HepG2 (cell line): Measurements from ENCODE around the gene APBA1. TPM values are rescaled to one million over a fixed set of nuclear protein-coding genes. Genes with fewer than 3 reads are reported as not detected.

Experiments
- BCL6 ChIP-seq: IDR thresholded peaks from 2 replicates; pipeline ENCODE4 v1.6.1; 2016; ENCODE audit warnings: missing genetic modification reagents, missing compliant biosample characterization
- FOXA3 ChIP-seq: IDR thresholded peaks from 2 replicates; pipeline ENCODE4 v1.6.1; 2016; ENCODE audit warnings: missing genetic modification reagents, missing compliant biosample characterization
- IKZF1 ChIP-seq: fragments of 450-650 bp; IDR thresholded peaks from 2 replicates; pipeline ENCODE4 v1.7.1; 2016
- IRF2 ChIP-seq: IDR thresholded peaks from 2 replicates; pipeline ENCODE4 v1.6.1; 2018; ENCODE audit warnings: missing genetic modification reagents, missing compliant biosample characterization
- KAT2B ChIP-seq: fragments of 150-350 bp; IDR thresholded peaks from 2 replicates; pipeline ENCODE4 v1.6.1; 2014; ENCODE audit warnings: low read depth, low read length, borderline replicate concordance
- KLF6 ChIP-seq: IDR thresholded peaks from 2 replicates; pipeline ENCODE4 v1.8.0; 2016; ENCODE audit warnings: missing biosample characterization, missing genetic modification reagents
- MIXL1 ChIP-seq: IDR thresholded peaks from 2 replicates; pipeline ENCODE4 v1.6.1; 2016
- NCOA2 ChIP-seq: sonication (generic); formaldehyde crosslinking; IDR thresholded peaks from 2 replicates; pipeline ENCODE4 v1.8.0; 2022; ENCODE audit warnings: inconsistent platforms
- NCOR1 ChIP-seq: fragments of 200-600 bp; sonication (generic); IDR thresholded peaks from 2 replicates; pipeline ENCODE4 v1.7.0; 2017; ENCODE audit warnings: antibody characterized with exemption, low read length, borderline replicate concordance
- NR1H2 ChIP-seq: sonication (generic); formaldehyde crosslinking; IDR thresholded peaks from 2 replicates; pipeline ENCODE4 v1.8.1; 2022; ENCODE audit warnings: low read depth, missing genetic modification reagents, borderline replicate concordance
- NRL ChIP-seq: sonication (generic); formaldehyde crosslinking; IDR thresholded peaks from 2 replicates; pipeline ENCODE4 v1.5.0; 2020; ENCODE audit warnings: missing genetic modification reagents, mild to moderate bottlenecking, moderate library complexity, borderline replicate concordance
- ONECUT2 ChIP-seq: sonication (generic); formaldehyde crosslinking; IDR thresholded peaks from 2 replicates; pipeline ENCODE4 v1.4.0; 2020; ENCODE audit warnings: missing genetic modification reagents
- PITX1 ChIP-seq: sonication (generic); formaldehyde crosslinking; IDR thresholded peaks from 2 replicates; pipeline ENCODE4 v1.5.1; 2020; ENCODE audit warnings: mild to moderate bottlenecking, missing genetic modification reagents
- RARA ChIP-seq: IDR thresholded peaks from 2 replicates; pipeline ENCODE4 v1.6.1; 2016; ENCODE audit warnings: missing genetic modification reagents, missing compliant biosample characterization
- SOX6 ChIP-seq, 2 experiments: fragments of 450-650 bp in 1 of 2; sonication (generic) in 1 of 2; formaldehyde crosslinking in 1 of 2; IDR thresholded peaks; 2 replicates each; pipeline versions ENCODE4 v1.4.0 to v1.6.1; 2017 to 2020; ENCODE audit warnings: antibody characterized with exemption in 1 of 2, mild to moderate bottlenecking in 1 of 2, missing genetic modification reagents in 1 of 2
- ZEB1 ChIP-seq: IDR thresholded peaks from 2 replicates; pipeline ENCODE4 v1.6.1; 2012; ENCODE audit warnings: mild to moderate bottlenecking, low read depth, inconsistent platforms; ENCODE audit not compliant: insufficient replicate concordance
- ZMYM4 ChIP-seq: sonication (generic); formaldehyde crosslinking; IDR thresholded peaks from 2 replicates; pipeline ENCODE4 v1.8.1; 2023; ENCODE audit warnings: mild to moderate bottlenecking, missing genetic modification reagents
- ZNF292 ChIP-seq: sonication (generic); formaldehyde crosslinking; IDR thresholded peaks from 2 replicates; pipeline ENCODE4 v1.8.1; 2022; ENCODE audit warnings: mild to moderate bottlenecking, low read depth, missing genetic modification reagents, borderline replicate concordance
- polyA plus RNA-seq, 8 experiments: library from polyadenylated mRNA; depleted of rRNA in 3 of 8; stranded (reverse) in 7 of 8; unstranded in 1 of 8; fragments of >200 nt; fragmentation: Illumina TruSeq in 4 of 8; extraction: Trizol in 4 of 8; gene quantifications; 2 replicates each; pipeline versions ENCODE4 v1.2.1 to v1.2.3, GENCODE V29; 2011 to 2016; ENCODE audit warnings: low read depth in 4 of 8, missing spikeins in 1 of 8, mixed read lengths in 1 of 8; ENCODE audit not compliant: insufficient read depth in 1 of 8
- total RNA-seq, 5 experiments: library from RNA; depleted of rRNA; stranded (reverse); fragments of >200 nt; fragmentation: Illumina TruSeq; extraction: Trizol; gene quantifications; 2 replicates each; pipeline ENCODE4 v1.2.3, GENCODE V29; 2016; ENCODE audit warnings: low read depth in 1 of 5
- TF ChIP-seq, protein P1 (sequence below): IDR thresholded peaks from 2 replicates; pipeline ENCODE4 v1.4.0; 2020; ENCODE audit warnings: mild to moderate bottlenecking, missing genetic modification reagents
- TF ChIP-seq, protein P2 (sequence below): IDR thresholded peaks from 2 replicates; pipeline ENCODE4 v1.6.1; 2016; ENCODE audit warnings: low read depth
- TF ChIP-seq, protein P3 (sequence below): sonication (generic); formaldehyde crosslinking; IDR thresholded peaks from 2 replicates; pipeline ENCODE4 v1.8.1; 2023; ENCODE audit warnings: mild to moderate bottlenecking, missing genetic modification reagents, borderline replicate concordance
- TF ChIP-seq, protein P4 (sequence below): fragments of 450-650 bp; IDR thresholded peaks from 2 replicates; pipeline ENCODE4 v1.6.1; 2017

The APBA1 gene
- total and polyA plus RNA-seq, 2 of the 13 experiments (the other 11 are each of a cell fraction or from before 2014, with no cell fraction given), result 0.15 TPM; not detected in 1

DNA sequence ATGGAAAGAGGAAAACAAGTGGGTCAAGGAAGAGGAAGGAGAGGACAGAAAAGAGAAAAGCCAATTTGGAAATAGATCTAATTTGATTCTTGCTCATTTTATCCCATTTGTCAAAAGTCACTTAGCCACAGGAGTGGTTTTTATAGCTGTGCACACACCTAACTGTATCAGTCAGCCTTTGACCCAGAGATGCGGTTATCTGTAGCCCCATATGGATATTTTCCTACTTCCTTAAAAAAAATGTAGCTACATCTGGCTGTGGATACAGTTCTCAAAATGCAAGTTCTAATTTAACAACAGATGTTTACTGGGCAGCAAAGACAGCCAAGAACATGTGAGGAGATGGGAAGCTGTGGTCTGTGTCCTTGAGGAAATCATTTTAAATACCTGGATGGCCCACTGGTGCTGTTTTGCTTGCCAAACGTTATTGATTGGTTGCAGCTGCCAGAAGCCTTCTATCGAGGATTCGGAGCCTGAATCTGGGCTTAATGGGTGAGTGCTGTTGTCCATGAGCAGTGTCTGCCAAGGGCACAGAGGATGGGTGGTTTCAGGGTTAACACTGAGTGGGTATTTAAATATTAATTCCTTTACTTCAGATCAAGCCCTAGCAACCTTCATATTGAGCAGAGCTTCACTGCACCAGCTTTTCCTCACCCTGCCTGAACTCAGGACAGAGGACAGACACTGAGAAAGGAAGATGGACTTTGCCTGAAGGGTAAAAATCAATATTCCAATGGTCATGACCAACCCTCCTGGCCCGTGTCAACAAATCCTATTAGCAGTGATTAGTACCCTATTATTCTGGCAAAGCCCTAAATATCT lies 92.2 kb downstream of the APBA1 start (continued):
- TF ChIP-seq, protein P1, sequence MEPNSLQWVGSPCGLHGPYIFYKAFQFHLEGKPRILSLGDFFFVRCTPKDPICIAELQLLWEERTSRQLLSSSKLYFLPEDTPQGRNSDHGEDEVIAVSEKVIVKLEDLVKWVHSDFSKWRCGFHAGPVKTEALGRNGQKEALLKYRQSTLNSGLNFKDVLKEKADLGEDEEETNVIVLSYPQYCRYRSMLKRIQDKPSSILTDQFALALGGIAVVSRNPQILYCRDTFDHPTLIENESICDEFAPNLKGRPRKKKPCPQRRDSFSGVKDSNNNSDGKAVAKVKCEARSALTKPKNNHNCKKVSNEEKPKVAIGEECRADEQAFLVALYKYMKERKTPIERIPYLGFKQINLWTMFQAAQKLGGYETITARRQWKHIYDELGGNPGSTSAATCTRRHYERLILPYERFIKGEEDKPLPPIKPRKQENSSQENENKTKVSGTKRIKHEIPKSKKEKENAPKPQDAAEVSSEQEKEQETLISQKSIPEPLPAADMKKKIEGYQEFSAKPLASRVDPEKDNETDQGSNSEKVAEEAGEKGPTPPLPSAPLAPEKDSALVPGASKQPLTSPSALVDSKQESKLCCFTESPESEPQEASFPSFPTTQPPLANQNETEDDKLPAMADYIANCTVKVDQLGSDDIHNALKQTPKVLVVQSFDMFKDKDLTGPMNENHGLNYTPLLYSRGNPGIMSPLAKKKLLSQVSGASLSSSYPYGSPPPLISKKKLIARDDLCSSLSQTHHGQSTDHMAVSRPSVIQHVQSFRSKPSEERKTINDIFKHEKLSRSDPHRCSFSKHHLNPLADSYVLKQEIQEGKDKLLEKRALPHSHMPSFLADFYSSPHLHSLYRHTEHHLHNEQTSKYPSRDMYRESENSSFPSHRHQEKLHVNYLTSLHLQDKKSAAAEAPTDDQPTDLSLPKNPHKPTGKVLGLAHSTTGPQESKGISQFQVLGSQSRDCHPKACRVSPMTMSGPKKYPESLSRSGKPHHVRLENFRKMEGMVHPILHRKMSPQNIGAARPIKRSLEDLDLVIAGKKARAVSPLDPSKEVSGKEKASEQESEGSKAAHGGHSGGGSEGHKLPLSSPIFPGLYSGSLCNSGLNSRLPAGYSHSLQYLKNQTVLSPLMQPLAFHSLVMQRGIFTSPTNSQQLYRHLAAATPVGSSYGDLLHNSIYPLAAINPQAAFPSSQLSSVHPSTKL (CRISPR knock-in tag), result peak; percentile 62; the same call in 1 of the 2 replicates
- TF ChIP-seq KAT2B (peak; percentile 63; the same call in 1 of the 2 replicates), KLF6 (CRISPR knock-in tag) (no peak), ONECUT2 (peak; percentile 94), ZNF292 (CRISPR knock-in tag) (peak; percentile 77), IRF2 (peak; percentile 28; the same call in 1 of the 2 replicates), NR1H2 (no peak), MIXL1 (CRISPR knock-in tag) (peak; percentile 54; the same call in 1 of the 2 replicates), NCOA2 (CRISPR knock-in tag) (0 out of 2 replicates have a peak, but pooled peaks have one; percentile 38), NCOR1 (peak; percentile 47; the same call in 1 of the 2 replicates), RARA (CRISPR knock-in tag) (peak; percentile 54), FOXA3 (CRISPR knock-in tag) (peak; percentile 35; the same call in 1 of the 2 replicates), NRL (CRISPR knock-in tag) (no peak), IKZF1 (no peak), SOX6 (IDR thresholded peaks at IDR 0.05) (no peak), SOX6 (CRISPR knock-in tag; IDR thresholded peaks at IDR 0.05) (peak; percentile 37; the same call in 1 of the 2 replicates), ZEB1 (no peak), PITX1 (CRISPR knock-in tag) (peak; percentile 41; the same call in 1 of the 2 replicates), BCL6 (CRISPR knock-in tag) (peak; percentile 59; the same call in 1 of the 2 replicates), ZMYM4 (CRISPR knock-in tag) (peak; percentile 63; the same call in 1 of the 2 replicates)
- TF ChIP-seq, protein P2, sequence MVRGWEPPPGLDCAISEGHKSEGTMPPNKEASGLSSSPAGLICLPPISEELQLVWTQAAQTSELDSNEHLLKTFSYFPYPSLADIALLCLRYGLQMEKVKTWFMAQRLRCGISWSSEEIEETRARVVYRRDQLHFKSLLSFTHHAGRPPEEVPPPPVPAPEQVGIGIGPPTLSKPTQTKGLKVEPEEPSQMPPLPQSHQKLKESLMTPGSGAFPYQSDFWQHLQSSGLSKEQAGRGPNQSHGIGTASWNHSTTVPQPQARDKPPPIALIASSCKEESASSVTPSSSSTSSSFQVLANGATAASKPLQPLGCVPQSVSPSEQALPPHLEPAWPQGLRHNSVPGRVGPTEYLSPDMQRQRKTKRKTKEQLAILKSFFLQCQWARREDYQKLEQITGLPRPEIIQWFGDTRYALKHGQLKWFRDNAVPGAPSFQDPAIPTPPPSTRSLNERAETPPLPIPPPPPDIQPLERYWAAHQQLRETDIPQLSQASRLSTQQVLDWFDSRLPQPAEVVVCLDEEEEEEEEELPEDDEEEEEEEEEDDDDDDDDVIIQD (CRISPR knock-in tag), result no peak
- TF ChIP-seq, protein P3, sequence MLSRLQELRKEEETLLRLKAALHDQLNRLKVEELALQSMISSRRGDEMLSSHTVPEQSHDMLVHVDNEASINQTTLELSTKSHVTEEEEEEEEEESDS (CRISPR knock-in tag), result no peak
- TF ChIP-seq, protein P4, sequence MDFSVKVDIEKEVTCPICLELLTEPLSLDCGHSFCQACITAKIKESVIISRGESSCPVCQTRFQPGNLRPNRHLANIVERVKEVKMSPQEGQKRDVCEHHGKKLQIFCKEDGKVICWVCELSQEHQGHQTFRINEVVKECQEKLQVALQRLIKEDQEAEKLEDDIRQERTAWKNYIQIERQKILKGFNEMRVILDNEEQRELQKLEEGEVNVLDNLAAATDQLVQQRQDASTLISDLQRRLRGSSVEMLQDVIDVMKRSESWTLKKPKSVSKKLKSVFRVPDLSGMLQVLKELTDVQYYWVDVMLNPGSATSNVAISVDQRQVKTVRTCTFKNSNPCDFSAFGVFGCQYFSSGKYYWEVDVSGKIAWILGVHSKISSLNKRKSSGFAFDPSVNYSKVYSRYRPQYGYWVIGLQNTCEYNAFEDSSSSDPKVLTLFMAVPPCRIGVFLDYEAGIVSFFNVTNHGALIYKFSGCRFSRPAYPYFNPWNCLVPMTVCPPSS, result no peak
